Activated CD4-positive, alpha-beta T cell treated with anti-CD3 and anti-CD28 coated beads for 24 hours (primary cell): Measurements from ENCODE around the gene TAGLN2.

ENCODE experiments used
- DNase-seq, 2 donors: peaks; one replicate each; pipeline ENCODE4 v3.0.0-alpha.2; 2020; ENCODE audit warnings: low read depth in 2 of 2

Gene TAGLN2

GRCh38 chr1:159935305-159935704 lies 10.0 kb upstream of the TAGLN2 start:
- no peak for DNase-seq

GRCh38 chr1:159934136-159935039 lies 9.1 kb upstream of the TAGLN2 start:
- no peak for DNase-seq

GRCh38 chr1:159933347-159933746 lies 8.0 kb upstream of the TAGLN2 start:
- no peak for DNase-seq

- DNase-seq, result no peak
These were observed 7.3 kb upstream of the TAGLN2 start for GRCh38 chr1:159932296-159933285.

- DNase-seq, result no peak
These were observed 6.5 kb upstream of the TAGLN2 start for GRCh38 chr1:159931795-159932173.

- no peak for DNase-seq
These were observed 5.9 kb upstream of the TAGLN2 start for GRCh38 chr1:159931101-159931794.

- DNase-seq, result no peak
These were observed 5.3 kb upstream of the TAGLN2 start for GRCh38 chr1:159930634-159931033.

GRCh38 chr1:159930216-159930615 lies 4.9 kb upstream of the TAGLN2 start:
- no peak for DNase-seq

- DNase-seq, result no peak
These were observed 4.1 kb upstream of the TAGLN2 start for GRCh38 chr1:159929155-159930051.

GRCh38 chr1:159928491-159929050 lies 3.3 kb upstream of the TAGLN2 start:
- no peak for DNase-seq

GRCh38 chr1:159927849-159928431 lies 2.6 kb upstream of the TAGLN2 start:
- DNase-seq, result no peak

- no peak for DNase-seq
These were observed 2.0 kb upstream of the TAGLN2 start for GRCh38 chr1:159927211-159927848.

GRCh38 chr1:159925719-159926078 lies 392 bp upstream of the TAGLN2 start:
- DNase-seq, result peak in 1 of 2 donors; percentile 16

- peak in 1 of 2 donors; percentile 42 for DNase-seq
These were observed 1.1 kb downstream of the TAGLN2 start for GRCh38 chr1:159924025-159924790.

- peak; percentile 46 to 66 for DNase-seq
These were observed 1.9 kb downstream of the TAGLN2 start for GRCh38 chr1:159923203-159924024.

- no peak for DNase-seq
These were observed 2.6 kb downstream of the TAGLN2 start for GRCh38 chr1:159922511-159923202.
